ENCODE results near the gene CD200R1. TPM values are rescaled to one million over a fixed set of nuclear protein-coding genes. Genes with fewer than 3 reads are reported as not detected.

The CD200R1 gene
- total and polyA plus RNA-seq, 9 of the 15 experiments (the other 6 are each of a cell fraction or from before 2014, with no cell fraction given), result 0.04 to 0.23 (median 0.09) TPM; not detected in 5

DNA sequence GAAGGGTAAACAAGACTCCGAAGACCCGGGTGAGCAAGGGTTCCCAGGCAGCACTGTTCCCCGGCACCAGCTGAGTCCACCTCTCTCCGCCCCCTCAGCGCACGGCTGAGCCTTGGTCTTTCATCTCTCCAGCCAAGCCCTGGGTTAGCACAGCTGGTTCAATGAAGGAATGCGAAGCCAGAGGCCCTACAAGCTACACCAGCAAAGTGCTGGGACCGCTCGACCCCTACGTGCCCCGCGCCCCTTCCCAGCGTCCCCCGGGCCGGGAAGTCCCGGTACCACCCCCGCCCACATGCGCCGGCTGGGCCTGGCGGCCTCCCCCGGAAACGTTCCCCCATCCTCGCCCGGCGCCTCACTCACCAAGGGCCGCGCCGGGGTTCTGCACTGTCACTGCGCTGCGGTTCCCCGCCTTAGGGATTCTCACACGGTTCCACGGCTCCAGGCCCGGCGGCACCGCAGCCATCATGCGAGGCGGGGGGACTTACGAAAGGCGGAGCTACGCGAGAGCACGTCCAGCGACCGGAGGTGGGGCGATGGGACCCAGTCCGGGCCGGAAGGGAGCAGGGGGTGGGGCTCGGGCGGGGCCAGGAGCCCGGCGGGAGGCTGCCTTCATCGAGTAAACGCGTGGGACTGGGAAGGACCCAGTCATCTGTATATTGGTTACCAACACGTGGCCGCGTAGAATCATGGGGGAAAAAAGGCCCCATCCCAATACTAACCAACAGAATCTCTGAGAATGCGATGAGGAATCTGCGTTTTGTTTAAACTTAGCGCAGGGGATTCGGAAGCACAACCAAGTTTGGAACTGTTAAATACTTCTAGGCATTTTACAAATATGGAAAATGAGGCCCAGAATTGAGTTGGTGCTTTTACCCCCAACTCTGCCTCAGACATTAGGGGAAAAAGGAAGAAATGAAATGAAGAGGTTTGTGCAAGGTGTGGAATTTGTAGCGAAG lies 44.6 kb upstream of the CD200R1 start (continued):
- TF ChIP-seq, protein P1, sequence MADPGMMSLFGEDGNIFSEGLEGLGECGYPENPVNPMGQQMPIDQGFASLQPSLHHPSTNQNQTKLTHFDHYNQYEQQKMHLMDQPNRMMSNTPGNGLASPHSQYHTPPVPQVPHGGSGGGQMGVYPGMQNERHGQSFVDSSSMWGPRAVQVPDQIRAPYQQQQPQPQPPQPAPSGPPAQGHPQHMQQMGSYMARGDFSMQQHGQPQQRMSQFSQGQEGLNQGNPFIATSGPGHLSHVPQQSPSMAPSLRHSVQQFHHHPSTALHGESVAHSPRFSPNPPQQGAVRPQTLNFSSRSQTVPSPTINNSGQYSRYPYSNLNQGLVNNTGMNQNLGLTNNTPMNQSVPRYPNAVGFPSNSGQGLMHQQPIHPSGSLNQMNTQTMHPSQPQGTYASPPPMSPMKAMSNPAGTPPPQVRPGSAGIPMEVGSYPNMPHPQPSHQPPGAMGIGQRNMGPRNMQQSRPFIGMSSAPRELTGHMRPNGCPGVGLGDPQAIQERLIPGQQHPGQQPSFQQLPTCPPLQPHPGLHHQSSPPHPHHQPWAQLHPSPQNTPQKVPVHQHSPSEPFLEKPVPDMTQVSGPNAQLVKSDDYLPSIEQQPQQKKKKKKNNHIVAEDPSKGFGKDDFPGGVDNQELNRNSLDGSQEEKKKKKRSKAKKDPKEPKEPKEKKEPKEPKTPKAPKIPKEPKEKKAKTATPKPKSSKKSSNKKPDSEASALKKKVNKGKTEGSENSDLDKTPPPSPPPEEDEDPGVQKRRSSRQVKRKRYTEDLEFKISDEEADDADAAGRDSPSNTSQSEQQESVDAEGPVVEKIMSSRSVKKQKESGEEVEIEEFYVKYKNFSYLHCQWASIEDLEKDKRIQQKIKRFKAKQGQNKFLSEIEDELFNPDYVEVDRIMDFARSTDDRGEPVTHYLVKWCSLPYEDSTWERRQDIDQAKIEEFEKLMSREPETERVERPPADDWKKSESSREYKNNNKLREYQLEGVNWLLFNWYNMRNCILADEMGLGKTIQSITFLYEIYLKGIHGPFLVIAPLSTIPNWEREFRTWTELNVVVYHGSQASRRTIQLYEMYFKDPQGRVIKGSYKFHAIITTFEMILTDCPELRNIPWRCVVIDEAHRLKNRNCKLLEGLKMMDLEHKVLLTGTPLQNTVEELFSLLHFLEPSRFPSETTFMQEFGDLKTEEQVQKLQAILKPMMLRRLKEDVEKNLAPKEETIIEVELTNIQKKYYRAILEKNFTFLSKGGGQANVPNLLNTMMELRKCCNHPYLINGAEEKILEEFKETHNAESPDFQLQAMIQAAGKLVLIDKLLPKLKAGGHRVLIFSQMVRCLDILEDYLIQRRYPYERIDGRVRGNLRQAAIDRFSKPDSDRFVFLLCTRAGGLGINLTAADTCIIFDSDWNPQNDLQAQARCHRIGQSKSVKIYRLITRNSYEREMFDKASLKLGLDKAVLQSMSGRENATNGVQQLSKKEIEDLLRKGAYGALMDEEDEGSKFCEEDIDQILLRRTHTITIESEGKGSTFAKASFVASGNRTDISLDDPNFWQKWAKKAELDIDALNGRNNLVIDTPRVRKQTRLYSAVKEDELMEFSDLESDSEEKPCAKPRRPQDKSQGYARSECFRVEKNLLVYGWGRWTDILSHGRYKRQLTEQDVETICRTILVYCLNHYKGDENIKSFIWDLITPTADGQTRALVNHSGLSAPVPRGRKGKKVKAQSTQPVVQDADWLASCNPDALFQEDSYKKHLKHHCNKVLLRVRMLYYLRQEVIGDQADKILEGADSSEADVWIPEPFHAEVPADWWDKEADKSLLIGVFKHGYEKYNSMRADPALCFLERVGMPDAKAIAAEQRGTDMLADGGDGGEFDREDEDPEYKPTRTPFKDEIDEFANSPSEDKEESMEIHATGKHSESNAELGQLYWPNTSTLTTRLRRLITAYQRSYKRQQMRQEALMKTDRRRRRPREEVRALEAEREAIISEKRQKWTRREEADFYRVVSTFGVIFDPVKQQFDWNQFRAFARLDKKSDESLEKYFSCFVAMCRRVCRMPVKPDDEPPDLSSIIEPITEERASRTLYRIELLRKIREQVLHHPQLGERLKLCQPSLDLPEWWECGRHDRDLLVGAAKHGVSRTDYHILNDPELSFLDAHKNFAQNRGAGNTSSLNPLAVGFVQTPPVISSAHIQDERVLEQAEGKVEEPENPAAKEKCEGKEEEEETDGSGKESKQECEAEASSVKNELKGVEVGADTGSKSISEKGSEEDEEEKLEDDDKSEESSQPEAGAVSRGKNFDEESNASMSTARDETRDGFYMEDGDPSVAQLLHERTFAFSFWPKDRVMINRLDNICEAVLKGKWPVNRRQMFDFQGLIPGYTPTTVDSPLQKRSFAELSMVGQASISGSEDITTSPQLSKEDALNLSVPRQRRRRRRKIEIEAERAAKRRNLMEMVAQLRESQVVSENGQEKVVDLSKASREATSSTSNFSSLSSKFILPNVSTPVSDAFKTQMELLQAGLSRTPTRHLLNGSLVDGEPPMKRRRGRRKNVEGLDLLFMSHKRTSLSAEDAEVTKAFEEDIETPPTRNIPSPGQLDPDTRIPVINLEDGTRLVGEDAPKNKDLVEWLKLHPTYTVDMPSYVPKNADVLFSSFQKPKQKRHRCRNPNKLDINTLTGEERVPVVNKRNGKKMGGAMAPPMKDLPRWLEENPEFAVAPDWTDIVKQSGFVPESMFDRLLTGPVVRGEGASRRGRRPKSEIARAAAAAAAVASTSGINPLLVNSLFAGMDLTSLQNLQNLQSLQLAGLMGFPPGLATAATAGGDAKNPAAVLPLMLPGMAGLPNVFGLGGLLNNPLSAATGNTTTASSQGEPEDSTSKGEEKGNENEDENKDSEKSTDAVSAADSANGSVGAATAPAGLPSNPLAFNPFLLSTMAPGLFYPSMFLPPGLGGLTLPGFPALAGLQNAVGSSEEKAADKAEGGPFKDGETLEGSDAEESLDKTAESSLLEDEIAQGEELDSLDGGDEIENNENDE (IDR thresholded peaks at IDR 0.05; ENCODE audit: low read depth, low read length), result no peak
- TF ChIP-seq ZNF12 (CRISPR knock-in tag; IDR thresholded peaks at IDR 0.05), result no peak
- no peak for TF ChIP-seq NCOR1 (IDR thresholded peaks at IDR 0.05)
- TF ChIP-seq ERF (CRISPR knock-in tag; IDR thresholded peaks at IDR 0.05), result no peak
- TF ChIP-seq NR4A1 (CRISPR knock-in tag; IDR thresholded peaks at IDR 0.05), result no peak
- TF ChIP-seq NR4A1 (tag; IDR thresholded peaks at IDR 0.05), result 0 out of 2 replicates have a peak, but pooled peaks have one; percentile 52
- TF ChIP-seq ZNF398 (CRISPR knock-in tag; IDR thresholded peaks at IDR 0.05), result no peak
- TF ChIP-seq, protein P2, sequence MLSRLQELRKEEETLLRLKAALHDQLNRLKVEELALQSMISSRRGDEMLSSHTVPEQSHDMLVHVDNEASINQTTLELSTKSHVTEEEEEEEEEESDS (CRISPR knock-in tag; IDR thresholded peaks at IDR 0.05), result no peak
- TF ChIP-seq MAZ (CRISPR knock-in tag; conservative IDR thresholded peaks at IDR 0.05 in 1 of 2, IDR thresholded peaks at IDR 0.05 in 1 of 2), result peak; percentile 77 to 85
- no peak for TF ChIP-seq RHOXF2B (CRISPR knock-in tag; conservative IDR thresholded peaks at IDR 0.05)
- peak; percentile 29 for TF ChIP-seq CCNT2 (IDR thresholded peaks at IDR 0.05; ENCODE audit: borderline replicate concordance, extremely low read depth, insufficient read length, low read depth, low read length)
- TF ChIP-seq TCF7L2 (IDR thresholded peaks at IDR 0.05; ENCODE audit: low read depth, low read length), result no peak
- no peak for TF ChIP-seq SREBF2 (CRISPR knock-in tag; IDR thresholded peaks at IDR 0.05)
- TF ChIP-seq TAF15 (IDR thresholded peaks at IDR 0.05; ENCODE audit: low read depth, low read length), result no peak

Measured in K562 (cell line).